Measurements from ENCODE around the gene MAIP1. TPM values are rescaled to one million over a fixed set of nuclear protein-coding genes. Genes with fewer than 3 reads are reported as not detected.

Gene MAIP1
- total and polyA plus RNA-seq, 2 of the 4 experiments (the other 2 are of a cell fraction): 14.2 to 16.8 TPM

DNA sequence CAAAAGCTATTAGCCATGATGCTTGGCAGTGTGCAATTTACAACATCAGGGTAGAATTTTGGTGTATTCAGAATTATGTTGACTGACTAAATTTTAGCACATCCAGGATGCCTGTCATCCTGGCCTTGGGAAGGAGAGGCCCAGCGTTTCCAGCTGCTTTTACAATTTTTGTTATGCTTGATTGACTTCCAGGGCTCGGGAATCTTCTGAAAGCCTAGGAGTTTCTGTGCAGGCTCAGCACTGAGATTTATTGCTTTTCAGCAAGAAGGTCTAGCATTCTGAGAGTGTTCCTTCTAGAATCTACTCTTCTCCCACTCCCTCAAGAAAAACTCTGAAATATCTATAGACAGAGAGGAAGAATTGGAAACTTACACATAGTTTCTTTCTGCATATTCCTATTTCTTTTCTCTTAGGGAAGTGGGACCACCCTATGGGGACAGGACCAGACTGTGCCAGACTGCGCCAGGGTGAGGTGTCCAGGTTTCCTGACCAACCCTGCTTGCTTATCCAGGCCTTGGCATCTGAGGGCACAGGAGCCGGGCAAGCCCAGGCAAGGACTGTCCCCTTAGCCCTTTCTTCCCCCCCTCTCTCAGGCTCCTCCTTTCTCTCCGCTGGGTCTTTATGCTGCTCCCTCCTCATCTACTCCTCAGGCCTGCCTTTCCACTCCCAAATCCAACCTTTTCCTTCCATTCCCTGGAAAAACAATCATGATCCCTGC lies 26.9 kb downstream of the MAIP1 start:
- H4K91ac ChIP-seq (ENCODE audit: insufficient read depth, low read depth, low read length): peak overlapping the region; percentile 44; the same call in 1 of the 2 replicates
- WGBS, 2 experiments (ENCODE audit: extremely low coverage in 2 of 2, insufficient read length in 1 of 2): 100% methylated on average over 1 of the region's 5 CpGs; no CpG with 5 or more reads in 1 of the 2 experiments

More for the DNA sequence above, 26.9 kb downstream of the MAIP1 start:
- Histone ChIP-seq H2BK20ac (ENCODE audit: low read depth, low read length) (no peak overlapping the region), H2BK5ac (ENCODE audit: low read depth, low read length, poor library complexity, severe bottlenecking) (no peak overlapping the region), H3K27me3 (ENCODE audit: control insufficient read depth, insufficient read depth, low read length) (no peaks in the 10 kb centered on the region), H3K14ac (replicated peaks; ENCODE audit: low read depth, low read length) (no peak overlapping the region), H3K4me3 (ENCODE audit: insufficient read depth, low read depth, low read length) (no peak overlapping the region), H3K9ac (ENCODE audit: low read depth, low read length) (no peak overlapping the region), H2AK5ac (ENCODE audit: low read depth, low read length) (no peak overlapping the region), H3K27ac (ENCODE audit: insufficient read depth, low read length) (no peak overlapping the region), H3K9me1 (ENCODE audit: insufficient read depth, low read length) (no peaks in the 10 kb centered on the region), H3K79me1 (ENCODE audit: low read depth in 1 of 2, low read length in 2 of 2) (no peaks in the 10 kb centered on the region), H4K20me1 (ENCODE audit: insufficient read depth, low read length) (no peaks in the 10 kb centered on the region), H3K56ac (ENCODE audit: extremely low read depth, insufficient read depth, low read length) (no peak overlapping the region), H3K23ac (ENCODE audit: low read depth, low read length) (no peak overlapping the region), H3K4me2 (ENCODE audit: low read depth, low read length) (no peak overlapping the region), H3K4ac (ENCODE audit: low read depth, low read length) (no peak overlapping the region), H3K4me1 (ENCODE audit: control insufficient read depth, insufficient read depth, low read length) (peaks cover 9% of the 10 kb centered on the region), H2BK15ac (ENCODE audit: low read depth, low read length) (no peak overlapping the region), H2AFZ (replicated peaks; ENCODE audit: low read length, poor library complexity) (no peak overlapping the region), H2AK9ac (replicated peaks; ENCODE audit: low read depth, low read length, poor library complexity) (no peak overlapping the region), H3K18ac (ENCODE audit: low read depth, low read length) (peak overlapping the region; percentile 67; the same call in 1 of the 2 replicates), H2BK120ac (ENCODE audit: low read depth, low read length) (no peak overlapping the region), H3K36me3 (ENCODE audit: control insufficient read depth, insufficient read depth, low read length) (no peaks in the 10 kb centered on the region), H4K5ac (ENCODE audit: low read depth, low read length) (peak overlapping the region; percentile 83; the same call in 1 of the 2 replicates), H4K8ac (ENCODE audit: low read depth in 2 of 2, low read length in 2 of 2) (peak overlapping the region in 1 of 2 experiments; percentile 51; a peak in 2 of 4 replicates), H3K9me3 (ENCODE audit: control insufficient read depth, insufficient read depth, low read length) (no peaks in the 10 kb centered on the region)
- no peak for ATAC-seq (ENCODE audit: low read depth)
- ChIA-PET CTCF (interaction anchor here (1.0 kb wide), 1 partner anchor 499 kb away, joined by 4 read pairs; no protein-coding TSS in a partner anchor), POLR2A (ENCODE audit: unreplicated experiment) (interaction anchor here (0.7 kb wide), 1 partner anchor 520 kb away, joined by 8 read pairs; no protein-coding TSS in a partner anchor)
- intact Hi-C loops (cut with micrococcal nuclease) (loop anchor here (5.0 to 10.0 kb wide), 2 partner anchors 173 to 265 kb away; no protein-coding TSS in a partner anchor), in situ Hi-C loops (cut with MboI; ENCODE audit: low sequenced_read_pairs) (loop anchor here (10.0 kb wide), 1 partner anchor 323 kb away; the partner anchor contains the start of gene SPATS2L), dilution Hi-C loops (cut with HindIII; ENCODE audit: low sequenced_read_pairs, unreplicated experiment) (no loop called here)
- TF ChIP-seq NFE2L2 (IDR thresholded peaks at IDR 0.05; ENCODE audit: low read depth, low read length) (no peak), MAFK (IDR thresholded peaks at IDR 0.05; ENCODE audit: low read depth, low read length) (no peak), RCOR1 (IDR thresholded peaks at IDR 0.05; ENCODE audit: insufficient replicate concordance, low read length) (no peak), MXI1 (IDR thresholded peaks at IDR 0.05; ENCODE audit: borderline replicate concordance, low read depth, low read length) (no peak), CEBPB (IDR thresholded peaks at IDR 0.05; ENCODE audit: low read depth, low read length) (no peak), RFX5 (IDR thresholded peaks at IDR 0.05; ENCODE audit: low read depth, low read length) (no peak), SMC3 (IDR thresholded peaks at IDR 0.05; ENCODE audit: low read depth, low read length) (no peak), CHD1 (IDR thresholded peaks at IDR 0.05; ENCODE audit: low read depth, low read length) (no peak), MAZ (IDR thresholded peaks at IDR 0.05; ENCODE audit: borderline replicate concordance, low read depth, low read length) (no peak), BHLHE40 (IDR thresholded peaks at IDR 0.05; ENCODE audit: low read depth, low read length) (no peak)
- TF ChIP-seq, protein P1, sequence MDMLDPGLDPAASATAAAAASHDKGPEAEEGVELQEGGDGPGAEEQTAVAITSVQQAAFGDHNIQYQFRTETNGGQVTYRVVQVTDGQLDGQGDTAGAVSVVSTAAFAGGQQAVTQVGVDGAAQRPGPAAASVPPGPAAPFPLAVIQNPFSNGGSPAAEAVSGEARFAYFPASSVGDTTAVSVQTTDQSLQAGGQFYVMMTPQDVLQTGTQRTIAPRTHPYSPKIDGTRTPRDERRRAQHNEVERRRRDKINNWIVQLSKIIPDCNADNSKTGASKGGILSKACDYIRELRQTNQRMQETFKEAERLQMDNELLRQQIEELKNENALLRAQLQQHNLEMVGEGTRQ (IDR thresholded peaks at IDR 0.05; ENCODE audit: low read depth, low read length): no peak
- no TSS peak for BruUV-seq (replicated peaks)
- DNase-seq: no peak
